HG02970 (cell line): ENCODE data around the gene SENP8.
"Not testable (repeated sequence)": the region's sequence is repeated elsewhere in the genome, so short reads cannot be mapped to it uniquely, and the experiment has no call there.

Experiments used
- ATAC-seq: cut with Tn5 transposase; IDR thresholded peaks from one replicate; pipeline ENCODE4 v1.9.1; 2021; ENCODE audit warnings: mild to moderate bottlenecking, moderate library complexity, moderate number of reproducible peaks; ENCODE audit not compliant: unreplicated experiment, low FRiP score

The SENP8 gene

DNA sequence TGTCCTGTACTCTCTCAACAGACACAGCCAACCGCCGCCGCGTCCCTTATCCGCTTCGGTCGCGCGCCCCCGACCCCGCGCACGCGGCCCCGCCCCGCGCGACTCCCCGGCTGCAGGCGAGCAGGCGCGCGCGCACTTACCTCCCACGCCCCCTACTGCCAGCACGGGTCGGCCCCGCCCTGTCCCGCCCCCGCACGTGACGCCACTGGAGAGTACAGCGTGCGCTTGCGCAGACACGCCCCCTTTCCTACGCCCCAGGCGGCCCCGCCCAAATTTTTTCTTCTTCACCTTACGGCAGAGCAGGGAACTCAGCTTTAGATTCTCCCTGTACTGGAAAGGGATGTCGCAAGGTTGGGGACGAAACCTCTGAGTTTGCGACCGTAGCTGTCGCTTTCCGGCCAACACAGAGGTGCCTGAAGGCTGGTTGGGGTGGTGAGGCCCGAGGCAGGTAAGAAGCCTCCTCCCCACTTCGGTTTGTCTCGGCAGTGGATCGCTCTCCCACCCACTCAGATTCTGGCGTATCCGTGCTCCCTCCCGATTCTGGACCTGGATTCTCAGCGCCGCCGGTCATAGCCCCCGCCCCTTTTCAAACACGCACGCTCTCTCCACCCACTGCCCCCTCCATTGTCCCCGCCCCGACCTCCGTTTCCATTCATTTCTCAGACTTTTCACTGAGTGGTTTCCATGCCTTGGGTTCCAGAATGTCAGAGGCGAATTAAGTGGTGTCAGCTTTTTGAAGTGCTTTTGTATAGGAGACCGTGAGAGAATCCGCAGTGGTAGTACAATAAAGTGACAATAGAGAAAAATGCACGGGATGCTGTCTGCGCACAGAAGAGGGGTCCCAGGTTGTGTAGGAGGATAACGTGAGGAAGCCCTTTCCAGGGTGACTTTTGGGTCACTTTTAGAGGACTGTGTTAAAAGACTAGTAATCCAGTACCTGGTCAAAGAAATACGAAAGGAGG lies at the start of gene SENP8, which contains the start of gene MYO9A:
TSS of gene SENP8 (plus strand) at position 387 of the 962 bp plus-strand sequence. CDS start 21,221 bp downstream, outside the sequence.
TSS of gene MYO9A (minus strand) at position 134 of the 962 bp plus-strand sequence. CDS start 71,587 bp downstream, outside the sequence.
- peak; percentile 73 for ATAC-seq

DNA sequence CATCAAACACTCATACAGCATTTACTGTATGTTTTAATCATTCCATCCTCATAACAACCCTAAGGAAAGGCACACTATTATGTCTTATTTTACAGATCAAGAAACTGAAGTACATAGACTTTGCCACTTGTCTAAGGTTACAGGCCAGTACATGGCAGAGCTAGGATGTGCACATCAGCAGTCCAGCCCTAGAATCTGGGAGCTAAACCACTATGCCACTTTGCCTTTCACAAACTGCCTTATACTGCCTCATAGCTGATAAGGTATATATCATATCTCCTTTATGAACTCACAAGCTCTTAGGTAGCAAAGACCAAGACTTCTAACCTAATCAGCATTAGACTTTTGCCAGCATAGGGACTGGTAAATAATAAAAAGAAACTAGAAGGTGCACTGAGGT lies 49.3 kb upstream of the SENP8 start:
- ATAC-seq: no peak

DNA sequence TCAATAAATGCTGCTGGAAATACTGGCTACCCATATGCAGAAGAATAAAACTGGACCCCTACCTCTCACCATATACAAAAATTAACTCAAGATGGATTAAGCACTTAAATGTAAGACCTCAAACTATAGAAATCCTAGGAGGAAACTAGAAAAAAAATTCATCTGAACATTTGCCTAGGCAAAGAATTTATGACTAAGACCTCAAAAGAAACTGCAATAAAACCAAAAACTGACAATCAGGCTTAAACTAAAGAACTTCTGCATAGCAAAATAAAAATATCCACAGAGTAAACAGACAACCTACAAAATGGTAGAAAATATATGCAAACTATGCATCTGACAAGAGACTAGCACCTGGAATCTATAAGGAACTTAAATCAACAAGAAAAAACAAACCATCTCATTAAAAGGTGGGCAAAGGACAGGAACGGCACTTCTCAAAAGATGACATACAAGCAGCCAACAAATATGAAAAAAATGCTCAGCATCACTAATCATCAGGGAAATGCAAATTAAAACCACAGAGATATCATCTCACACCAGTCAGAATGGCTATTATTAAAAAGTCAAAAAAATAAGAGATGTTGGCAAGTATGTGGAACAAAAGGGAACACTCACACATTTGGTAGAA lies 47.3 kb upstream of the SENP8 start:
- no peak for ATAC-seq

DNA sequence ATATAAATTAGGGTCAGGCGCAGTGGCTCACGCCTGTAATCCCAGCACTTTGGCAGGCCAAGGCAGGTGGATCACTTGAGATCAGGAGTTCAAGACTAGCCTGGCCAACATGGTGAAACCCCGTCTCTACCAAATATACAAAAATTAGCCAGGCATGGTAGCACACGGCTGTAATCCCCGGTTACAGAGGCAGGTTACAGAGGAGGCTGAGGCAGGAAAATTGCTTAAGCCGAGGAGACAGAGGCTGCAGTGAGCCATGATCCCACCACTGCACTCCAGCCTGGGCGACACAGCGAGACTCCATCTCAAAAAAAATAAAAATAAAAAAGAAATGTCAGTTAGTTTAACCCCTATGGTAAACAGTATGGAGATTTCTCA lies 46.8 kb upstream of the SENP8 start:
- not testable (repeated sequence) for ATAC-seq

DNA sequence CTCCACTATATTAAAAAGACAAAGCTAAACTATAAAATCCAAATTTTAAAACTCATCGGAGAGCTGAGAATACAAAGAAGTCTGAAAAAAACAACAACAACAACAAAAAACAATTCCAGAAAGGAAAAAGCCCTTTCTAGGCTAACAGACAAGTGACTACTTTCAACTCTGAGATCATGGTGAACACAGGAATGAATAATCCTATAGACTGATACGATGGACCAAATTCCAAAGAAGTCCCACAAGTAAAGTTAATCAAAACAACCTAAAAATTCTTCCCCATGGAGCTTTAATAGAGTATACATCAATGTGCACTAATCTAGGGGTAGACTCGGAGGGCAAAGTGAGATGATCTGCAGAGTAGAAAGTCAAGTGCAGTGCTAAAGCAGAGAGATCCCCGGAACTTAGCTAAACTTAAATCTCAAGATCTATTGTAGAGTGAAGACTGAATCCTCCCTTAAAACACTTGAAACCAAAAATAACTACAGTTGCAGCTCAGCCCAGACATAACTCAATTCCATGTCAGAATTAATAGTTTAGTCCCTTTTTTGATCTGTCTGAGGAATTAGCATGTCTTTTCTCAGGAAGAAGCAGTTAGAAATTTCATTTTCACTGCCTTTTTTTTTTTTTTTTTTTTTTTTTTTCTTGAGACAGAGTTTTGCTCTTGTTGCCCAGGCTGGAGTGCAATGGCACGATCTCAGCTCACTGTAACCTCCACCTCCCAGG lies 43.7 kb upstream of the SENP8 start:
- no peak for ATAC-seq

DNA sequence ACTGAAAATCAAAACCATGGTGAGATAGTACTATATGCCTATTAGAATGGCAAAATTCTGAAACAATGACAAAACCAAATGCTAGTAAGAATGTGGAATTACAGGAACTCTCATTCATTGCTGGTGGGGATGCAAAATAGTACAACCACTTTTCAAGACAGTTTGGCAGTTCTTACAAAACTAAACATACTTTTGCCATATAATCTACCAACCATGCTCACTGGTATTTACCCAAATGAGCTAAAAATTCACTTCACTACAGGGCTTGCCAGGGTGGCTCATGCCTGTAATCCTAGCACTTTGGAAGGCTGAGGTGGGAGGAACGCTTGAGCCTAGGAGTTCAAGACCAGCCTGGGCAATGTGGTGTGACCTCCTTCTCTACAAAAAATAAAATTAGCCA lies 40.3 kb upstream of the SENP8 start:
- no peak for ATAC-seq

DNA sequence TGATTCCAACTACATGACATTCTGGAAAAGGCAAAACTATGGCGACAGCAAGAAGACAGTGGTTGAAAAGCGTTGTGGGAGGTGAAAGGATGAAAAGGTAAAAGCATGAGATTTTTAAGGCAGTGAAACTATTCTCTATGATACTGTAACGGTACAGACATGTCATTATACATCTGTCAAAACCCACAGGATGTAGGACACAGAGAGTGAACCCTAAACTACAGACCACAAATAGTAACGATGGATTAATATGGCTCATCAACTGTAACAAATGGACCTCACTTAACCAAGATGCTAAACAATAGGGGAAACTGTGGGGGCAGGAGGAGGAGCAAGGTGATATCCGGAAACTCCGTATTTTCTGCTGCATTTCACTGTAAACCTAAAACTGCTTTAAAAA lies 39.3 kb upstream of the SENP8 start:
- ATAC-seq: no peak

DNA sequence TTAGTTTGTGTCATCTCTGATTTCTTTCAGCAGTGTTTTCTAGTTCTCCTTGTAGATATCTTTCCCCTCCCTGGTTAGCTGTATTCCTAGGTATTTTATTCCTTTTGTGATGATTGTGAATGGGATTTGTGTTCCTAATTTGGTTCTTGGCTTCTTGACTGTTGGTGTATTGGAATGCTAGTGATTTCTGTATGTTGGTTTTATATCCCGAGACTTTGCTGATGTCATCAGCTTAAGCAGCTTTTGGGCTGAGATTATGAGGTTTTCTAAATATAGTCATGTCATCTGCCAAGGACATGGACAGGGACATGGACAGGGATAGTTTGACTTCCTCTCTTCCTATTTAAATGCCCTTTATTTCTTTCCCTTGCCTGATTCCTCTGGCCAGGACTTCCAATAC lies 36.0 kb upstream of the SENP8 start:
- ATAC-seq: no peak

DNA sequence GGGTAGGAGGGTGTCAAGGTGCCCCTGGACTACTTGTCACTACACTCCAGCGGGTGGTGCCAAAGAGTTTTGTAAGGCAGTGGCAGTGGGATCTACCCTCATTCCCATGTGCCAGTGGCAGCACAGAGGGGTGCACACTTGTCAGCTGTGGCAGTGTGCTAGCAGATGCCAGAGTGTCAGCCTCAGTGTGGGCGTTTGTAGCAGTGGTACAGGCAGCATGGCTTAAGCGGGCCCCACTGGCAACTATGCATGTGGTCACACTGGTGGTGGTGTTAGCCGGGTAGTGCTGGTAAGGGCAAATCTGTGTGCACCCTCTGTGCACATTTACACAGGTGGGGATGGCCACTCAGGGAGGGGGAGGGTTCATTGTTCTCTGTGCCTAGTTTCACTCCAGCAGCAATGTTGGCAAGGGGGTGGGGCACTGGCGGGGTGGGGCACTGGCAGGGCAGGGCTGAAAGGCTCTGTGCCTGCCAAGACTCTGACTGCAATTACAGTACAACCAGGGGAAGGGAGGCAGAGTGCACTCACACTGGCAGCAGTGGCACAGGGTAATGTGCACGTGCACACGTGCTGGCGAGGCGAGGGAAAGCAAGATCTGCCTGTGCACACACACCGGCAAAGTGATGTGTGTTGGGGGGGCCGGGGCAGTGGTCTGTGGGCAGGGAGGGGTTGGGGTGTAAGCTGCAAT lies 32.0 kb upstream of the SENP8 start:
- ATAC-seq: no peak

DNA sequence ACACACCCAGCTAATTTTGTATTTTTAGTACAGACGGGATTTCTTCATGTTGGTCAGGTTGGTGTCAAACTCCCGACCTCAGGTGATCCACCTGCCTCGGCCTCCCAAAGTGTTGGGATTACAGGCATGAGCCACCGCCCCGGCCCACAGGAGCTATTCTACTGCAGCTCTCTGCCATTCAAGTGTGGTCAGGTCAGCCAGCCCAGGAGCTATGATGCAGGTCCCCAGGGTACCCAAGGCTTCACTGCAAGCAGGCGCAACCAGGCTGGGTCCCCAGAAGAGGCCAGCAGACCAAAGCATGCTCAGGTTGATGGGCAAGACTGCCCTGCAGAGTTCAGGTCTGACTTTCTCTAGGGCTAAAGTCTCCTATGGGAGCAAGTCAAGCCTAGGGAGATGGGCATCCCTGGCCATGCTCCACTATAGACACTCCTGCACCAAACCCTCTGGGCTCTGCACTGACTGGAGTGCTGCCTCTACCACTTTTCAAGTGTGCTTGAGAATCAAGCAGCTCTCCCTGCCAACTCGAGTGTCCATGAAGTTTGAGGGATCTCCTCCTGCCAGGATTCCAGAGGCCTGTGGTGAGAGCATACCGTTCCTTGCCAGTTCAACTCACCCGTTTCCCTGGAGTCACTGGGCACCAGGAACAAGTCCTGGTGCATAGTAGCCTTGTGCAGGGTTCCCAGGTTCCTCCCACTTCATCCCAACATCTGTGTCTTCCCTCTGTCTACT lies 31.1 kb upstream of the SENP8 start:
- no peak for ATAC-seq

DNA sequence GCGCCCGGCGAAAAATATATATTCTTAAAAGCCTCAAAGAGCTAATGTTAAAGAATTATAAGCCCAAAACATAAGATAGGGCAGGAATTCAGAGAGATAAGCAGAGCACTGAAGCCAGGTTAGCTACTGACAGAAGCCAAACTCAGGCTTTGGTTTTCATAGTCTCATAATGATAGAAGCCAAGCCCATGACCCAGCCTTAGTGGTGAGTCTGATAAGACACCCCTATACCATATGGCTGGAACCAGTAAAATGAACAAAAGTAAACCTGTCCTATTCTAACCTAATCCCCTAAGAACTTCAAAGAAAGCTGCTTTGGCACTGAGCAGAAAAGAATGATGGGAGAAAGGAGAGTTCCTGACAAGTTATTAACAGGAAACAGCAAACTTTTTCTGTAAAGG lies 26.2 kb upstream of the SENP8 start:
- no peak for ATAC-seq

DNA sequence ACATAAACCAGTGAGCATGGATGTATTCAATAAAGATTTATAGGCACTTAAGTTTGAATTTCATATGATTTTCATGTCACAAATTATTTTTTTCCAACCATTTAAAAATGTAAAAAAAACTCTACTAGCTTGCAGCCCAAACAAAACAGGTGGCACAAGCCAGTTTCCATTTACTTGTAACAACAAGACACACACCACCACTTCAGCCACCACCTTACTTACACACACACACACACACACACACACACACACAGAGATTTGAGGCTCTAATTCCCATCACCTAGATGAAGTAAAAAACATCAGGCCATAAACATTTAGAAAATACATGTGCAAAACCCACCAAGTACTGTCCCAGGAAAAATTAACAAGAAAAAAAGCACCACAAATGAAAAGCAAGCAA lies 25.5 kb upstream of the SENP8 start:
- ATAC-seq: no peak

DNA sequence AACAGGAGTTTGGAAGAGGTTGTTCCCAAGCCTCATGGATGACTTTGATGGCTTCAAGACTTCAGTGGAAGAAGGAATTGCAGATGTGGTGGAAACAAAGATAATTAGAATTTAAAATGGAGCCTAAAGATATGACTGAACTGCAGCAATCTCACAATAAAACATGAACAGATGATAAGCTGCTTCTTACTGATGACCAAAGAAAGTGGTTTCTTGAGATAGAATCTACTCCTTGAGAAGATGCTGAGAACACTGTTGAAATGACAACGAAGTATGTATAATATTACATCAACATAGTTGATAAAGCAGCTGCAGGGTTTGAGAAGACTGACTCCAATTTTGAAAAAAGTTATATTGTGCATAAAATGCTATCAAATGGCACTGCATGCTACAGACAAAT lies 21.4 kb upstream of the SENP8 start:
- no peak for ATAC-seq

DNA sequence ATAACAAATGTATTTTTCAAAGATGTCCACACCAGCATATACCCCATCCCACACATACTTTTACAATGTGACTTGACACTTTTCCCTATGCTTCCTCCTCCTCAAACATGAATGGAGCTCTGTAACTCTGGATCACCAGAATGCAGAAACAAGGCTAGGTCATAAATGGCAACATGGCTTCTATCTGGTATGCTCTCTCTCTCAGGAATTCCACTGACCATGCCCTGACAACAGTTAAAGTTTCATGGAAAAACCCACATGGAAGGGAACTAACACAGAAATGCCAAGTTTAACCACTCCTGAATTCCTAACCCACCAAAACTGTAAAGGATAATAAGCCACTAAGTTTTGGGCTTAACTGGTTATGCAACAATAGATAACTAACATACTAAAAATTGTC lies 20.2 kb upstream of the SENP8 start:
- no peak for ATAC-seq

DNA sequence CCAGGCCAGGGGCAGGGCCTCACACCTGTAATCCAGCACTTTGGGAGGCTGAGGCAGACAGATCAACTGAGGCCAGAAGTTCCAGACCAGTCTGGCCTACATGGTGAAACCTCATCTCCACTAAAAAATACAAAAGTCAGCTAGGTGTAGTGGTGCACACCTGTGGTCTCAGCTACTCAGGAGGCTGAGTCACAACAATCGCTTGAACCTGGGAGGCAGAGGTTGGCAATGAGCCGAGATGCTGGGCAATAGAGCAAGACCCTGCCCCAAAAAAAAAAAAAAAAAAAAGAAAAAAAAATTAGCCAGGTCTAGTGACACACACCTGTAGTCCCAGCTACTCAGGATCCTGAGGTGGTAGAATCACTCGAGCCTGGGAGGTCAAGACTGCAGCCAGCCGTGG lies 19.0 kb upstream of the SENP8 start:
- no peak for ATAC-seq

DNA sequence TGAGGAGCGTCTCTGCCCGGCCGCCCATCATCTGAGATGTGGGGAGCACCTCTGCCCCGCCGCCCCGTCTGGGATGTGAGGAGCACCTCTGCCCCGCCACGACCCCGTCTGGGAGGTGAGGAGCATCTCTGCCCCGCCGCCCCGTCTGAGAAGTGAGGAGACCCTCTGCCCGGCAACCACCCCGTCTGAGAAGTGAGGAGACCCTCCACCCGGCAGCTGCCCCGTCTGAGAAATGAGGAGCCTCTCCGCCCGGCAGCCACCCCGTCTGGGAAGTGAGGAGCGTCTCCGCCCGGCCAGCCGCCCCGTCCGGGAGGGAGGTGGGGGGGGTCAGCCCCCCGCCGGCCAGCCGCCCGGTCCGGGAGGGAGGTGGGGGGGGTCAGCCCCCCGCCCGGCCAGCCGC lies 17.7 kb upstream of the SENP8 start:
- not testable (repeated sequence) for ATAC-seq

DNA sequence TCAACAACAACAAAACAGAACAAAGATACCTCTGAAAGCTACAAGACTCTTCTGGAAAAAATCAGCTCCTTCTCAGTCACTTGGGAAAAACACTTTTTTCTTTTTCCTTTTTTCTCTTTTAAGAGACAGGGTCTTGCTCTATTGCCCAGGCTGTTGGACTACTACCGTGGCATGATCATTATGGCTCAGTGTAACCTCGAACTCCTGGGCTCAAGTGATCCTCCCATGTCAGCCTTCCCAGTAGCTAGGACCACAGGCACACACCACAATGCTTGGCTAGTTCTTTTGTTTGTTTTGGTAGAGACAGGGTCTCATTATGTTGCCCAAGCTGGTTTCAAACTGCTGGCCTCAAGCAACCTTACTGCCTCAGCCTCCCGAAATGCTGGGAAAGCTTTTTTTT lies 13.1 kb upstream of the SENP8 start:
- ATAC-seq: no peak

DNA sequence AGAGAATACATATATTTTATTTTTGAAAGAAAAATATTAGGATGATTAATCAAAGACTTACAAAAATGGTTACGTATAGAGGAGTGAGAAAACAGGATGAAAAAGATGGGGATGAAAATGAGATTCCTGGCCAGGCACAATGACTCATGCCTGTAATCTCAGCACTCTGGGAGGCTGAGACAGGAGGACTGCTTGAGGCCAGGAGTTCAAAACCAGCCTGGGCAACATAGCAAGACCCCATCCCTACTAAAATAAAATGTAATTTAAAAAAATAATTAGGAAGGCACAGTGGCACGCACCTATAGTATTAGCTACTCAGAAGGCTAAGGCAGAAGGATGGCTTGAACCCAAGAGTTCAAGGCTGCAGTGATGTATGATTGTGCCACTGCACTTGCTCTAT lies 12.1 kb upstream of the SENP8 start:
- no peak for ATAC-seq

DNA sequence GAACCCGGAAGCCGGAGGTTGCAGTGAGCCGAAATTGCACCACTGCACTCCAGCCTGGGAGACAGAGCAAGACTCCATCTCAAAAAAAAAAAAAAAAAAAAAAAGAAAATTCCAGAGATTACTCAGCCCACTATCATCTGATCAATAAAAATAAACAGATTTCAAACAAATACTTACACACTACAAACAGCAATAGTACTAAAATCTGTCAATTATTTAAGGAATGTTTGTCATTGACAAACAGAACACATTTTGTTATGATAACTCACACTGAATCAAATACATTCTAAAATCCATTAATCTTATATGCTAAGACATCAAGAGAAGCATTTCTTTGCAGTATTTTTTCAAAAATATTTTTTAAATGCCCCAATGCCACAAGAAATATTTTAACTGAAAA lies 7.8 kb upstream of the SENP8 start:
- ATAC-seq: no peak

DNA sequence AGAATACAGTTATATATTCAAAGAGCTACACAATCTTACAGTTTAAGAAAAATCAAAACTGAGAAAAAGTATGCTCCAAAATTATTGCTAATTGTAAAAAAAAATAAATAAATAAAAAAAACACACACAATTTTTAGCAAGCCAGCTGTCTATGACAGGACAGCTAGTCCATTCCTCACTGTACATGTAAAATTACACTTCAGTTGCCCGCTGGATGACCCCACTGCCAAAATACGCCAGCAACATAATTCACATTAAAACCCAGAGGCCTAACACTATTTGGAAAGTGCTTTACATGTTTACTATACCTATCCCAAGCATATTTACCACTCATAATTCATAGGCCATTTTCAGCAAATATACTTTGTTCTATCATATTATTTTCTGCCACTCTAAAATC lies 6.1 kb upstream of the SENP8 start:
- ATAC-seq: no peak
